RWPE2 (cell line): ENCODE results near the gene CYB561D1.

Experiments
- ATAC-seq: fragments of 200-7000 bp; cut with Tn5 transposase; 3 replicates; pipeline ENCODE4 v1.9.1; 2021; ENCODE audit warnings: low read depth
- DNase-seq: peaks from one replicate; pipeline ENCODE4 v3.0.0-alpha.2; 2020; ENCODE audit warnings: low spot score
- H3K27ac ChIP-seq: fragments of 450-650 bp; 2 replicates; pipeline ENCODE4 v1.5.1; 2017; ENCODE audit warnings: mild to moderate bottlenecking; ENCODE audit not compliant: poor library complexity, severe bottlenecking
- H3K27me3 ChIP-seq: fragments of 250-450 bp; sonication (Bioruptor Pico); 2 replicates; pipeline ENCODE4 v1.5.1; 2021; ENCODE audit warnings: mild to moderate bottlenecking, moderate library complexity; ENCODE audit not compliant: insufficient read depth, poor library complexity, severe bottlenecking
- H3K36me3 ChIP-seq: fragments of 250-450 bp; sonication (Bioruptor Pico); 2 replicates; pipeline ENCODE4 v1.5.1; 2020; ENCODE audit warnings: low read depth, mild to moderate bottlenecking, moderate library complexity
- H3K4me1 ChIP-seq: fragments of 250-450 bp; sonication (Bioruptor Pico); 2 replicates; pipeline ENCODE4 v1.5.1; 2021; ENCODE audit warnings: mild to moderate bottlenecking, moderate library complexity; ENCODE audit not compliant: insufficient read depth, poor library complexity, severe bottlenecking
- H3K4me3 ChIP-seq: fragments of 250-450 bp; sonication (Bioruptor Pico); 2 replicates; pipeline ENCODE4 v1.5.1; 2021; ENCODE audit warnings: mild to moderate bottlenecking, moderate library complexity; ENCODE audit not compliant: severe bottlenecking
- H3K9me3 ChIP-seq: fragments of 250-450 bp; sonication (Bioruptor Pico); 2 replicates; pipeline ENCODE4 v1.5.1; 2021; ENCODE audit warnings: mild to moderate bottlenecking, moderate library complexity; ENCODE audit not compliant: severe bottlenecking
- TF ChIP-seq, protein P1 (sequence below): fragments of 450-650 bp; IDR thresholded peaks from one replicate; pipeline ENCODE4 v1.5.1; 2017; ENCODE audit warnings: mild to moderate bottlenecking, moderate library complexity; ENCODE audit not compliant: poor library complexity, severe bottlenecking

CYB561D1 gene

GRCh38 chr1:109492779-109493178 is 1.1 kb upstream of the CYB561D1 start:
- Histone ChIP-seq H3K4me3 (no peak overlapping the region), H3K27me3 (no peaks in the 10 kb centered on the region), H3K4me1 (peaks cover 3% of the 10 kb centered on the region), H3K27ac (no peak overlapping the region), H3K36me3 (peaks cover 15% of the 10 kb centered on the region), H3K9me3 (no peaks in the 10 kb centered on the region)
- DNase-seq (no peak), ATAC-seq (no peak)
- TF ChIP-seq, protein P1, sequence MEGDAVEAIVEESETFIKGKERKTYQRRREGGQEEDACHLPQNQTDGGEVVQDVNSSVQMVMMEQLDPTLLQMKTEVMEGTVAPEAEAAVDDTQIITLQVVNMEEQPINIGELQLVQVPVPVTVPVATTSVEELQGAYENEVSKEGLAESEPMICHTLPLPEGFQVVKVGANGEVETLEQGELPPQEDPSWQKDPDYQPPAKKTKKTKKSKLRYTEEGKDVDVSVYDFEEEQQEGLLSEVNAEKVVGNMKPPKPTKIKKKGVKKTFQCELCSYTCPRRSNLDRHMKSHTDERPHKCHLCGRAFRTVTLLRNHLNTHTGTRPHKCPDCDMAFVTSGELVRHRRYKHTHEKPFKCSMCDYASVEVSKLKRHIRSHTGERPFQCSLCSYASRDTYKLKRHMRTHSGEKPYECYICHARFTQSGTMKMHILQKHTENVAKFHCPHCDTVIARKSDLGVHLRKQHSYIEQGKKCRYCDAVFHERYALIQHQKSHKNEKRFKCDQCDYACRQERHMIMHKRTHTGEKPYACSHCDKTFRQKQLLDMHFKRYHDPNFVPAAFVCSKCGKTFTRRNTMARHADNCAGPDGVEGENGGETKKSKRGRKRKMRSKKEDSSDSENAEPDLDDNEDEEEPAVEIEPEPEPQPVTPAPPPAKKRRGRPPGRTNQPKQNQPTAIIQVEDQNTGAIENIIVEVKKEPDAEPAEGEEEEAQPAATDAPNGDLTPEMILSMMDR, result no peak

- Histone ChIP-seq H3K36me3 (peaks cover 15% of the 10 kb centered on the region), H3K9me3 (no peaks in the 10 kb centered on the region), H3K27me3 (no peaks in the 10 kb centered on the region), H3K27ac (no peak overlapping the region), H3K4me1 (peaks cover 3% of the 10 kb centered on the region), H3K4me3 (no peak overlapping the region)
- TF ChIP-seq, protein P1, result no peak
- ATAC-seq (no peak), DNase-seq (no peak)
These were observed 667 bp upstream of the CYB561D1 start for GRCh38 chr1:109493227-109493626.

GRCh38 chr1:109495738-109496137 is 1.8 kb downstream of the CYB561D1 start:
- no peak overlapping the region for H3K27ac ChIP-seq
- no peaks in the 10 kb centered on the region for H3K9me3 ChIP-seq
- no peaks in the 10 kb centered on the region for H3K27me3 ChIP-seq
- H3K4me3 ChIP-seq, result no peak overlapping the region
- peaks cover 15% of the 10 kb centered on the region for H3K36me3 ChIP-seq
- H3K4me1 ChIP-seq, result peaks cover 3% of the 10 kb centered on the region
- TF ChIP-seq, protein P1, result no peak
- DNase-seq (no peak), ATAC-seq (no peak)

- Histone ChIP-seq H3K9me3 (no peaks in the 10 kb centered on the region), H3K27ac (no peak overlapping the region), H3K4me3 (no peak overlapping the region), H3K27me3 (no peaks in the 10 kb centered on the region), H3K36me3 (peaks cover 15% of the 10 kb centered on the region), H3K4me1 (peaks cover 3% of the 10 kb centered on the region)
- TF ChIP-seq, protein P1, result no peak
- ATAC-seq, result no peak
- no peak for DNase-seq
These were observed 3.7 kb downstream of the CYB561D1 start for GRCh38 chr1:109497449-109498160.

DNA sequence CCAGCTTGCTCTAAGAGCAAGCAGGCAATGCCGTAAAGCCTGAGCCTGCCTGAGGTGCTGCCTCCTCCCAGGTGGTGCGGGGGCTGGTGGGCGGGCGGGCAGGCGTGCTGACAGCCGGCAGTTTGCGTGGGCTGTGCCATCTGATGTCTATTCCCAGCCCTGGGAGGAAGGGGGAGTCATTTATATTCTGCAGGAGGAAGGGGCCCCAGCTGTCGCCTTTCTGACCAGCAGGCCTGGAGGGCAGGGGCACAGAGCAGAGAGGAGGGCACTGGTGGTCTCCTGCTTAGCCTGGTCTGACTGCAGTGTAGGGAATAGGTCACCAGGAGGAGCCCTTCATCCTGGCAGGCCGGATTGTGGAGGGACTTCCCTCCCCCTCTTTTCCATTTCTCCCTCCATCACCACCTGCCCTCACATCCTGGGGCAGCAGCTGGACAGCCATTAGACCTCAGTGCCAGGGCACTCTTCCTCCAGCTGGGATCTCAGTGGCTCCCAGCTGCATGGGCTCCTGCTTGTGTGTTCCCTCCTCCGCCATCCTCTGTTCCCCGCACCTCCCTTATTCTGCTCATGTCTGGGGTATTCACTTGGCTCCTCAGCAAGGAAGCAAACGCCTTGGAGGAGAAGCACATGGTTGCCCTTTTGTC is 4.4 kb downstream of the CYB561D1 start:
- no peak for ATAC-seq
- DNase-seq, result no peak
- Histone ChIP-seq H3K27me3 (no peaks in the 10 kb centered on the region), H3K36me3 (peaks cover 15% of the 10 kb centered on the region), H3K4me3 (no peak overlapping the region), H3K9me3 (no peaks in the 10 kb centered on the region), H3K27ac (no peak overlapping the region), H3K4me1 (peaks cover 3% of the 10 kb centered on the region)
- TF ChIP-seq, protein P1, result peak; percentile 28
